PFSK-1 (cell line): ENCODE results near the gene TRAK1.

ENCODE experiments used
- FOXP2 ChIP-seq: optimal IDR thresholded peaks from 2 replicates; pipeline ENCODE3; 2011; ENCODE audit warnings: borderline replicate concordance, control low read depth, inconsistent platforms; ENCODE audit not compliant: insufficient read depth; ENCODE audit errors: extremely low read length, extremely low read depth
- POLR2AphosphoS5 ChIP-seq: IDR thresholded peaks from 2 replicates; pipeline ENCODE4 v1.6.1; 2012; ENCODE audit warnings: low read depth, mild to moderate bottlenecking, control low read depth, low read length, moderate library complexity
- REST ChIP-seq, 2 experiments: IDR thresholded peaks; 2 replicates each; pipeline versions ENCODE4 v1.6.1 to v1.8.0; 2011 to 2012; ENCODE audit warnings: low read depth in 2 of 2, low read length in 2 of 2, control low read depth in 1 of 2, inconsistent platforms in 1 of 2, mild to moderate bottlenecking in 1 of 2, moderate library complexity in 1 of 2; ENCODE audit not compliant: insufficient read depth in 1 of 2
- SIN3A ChIP-seq: IDR thresholded peaks from 2 replicates; pipeline ENCODE4 v1.6.1; 2012; ENCODE audit warnings: mild to moderate bottlenecking, low read length, moderate library complexity, borderline replicate concordance; ENCODE audit not compliant: insufficient read depth
- TAF1 ChIP-seq: IDR thresholded peaks from 2 replicates; pipeline ENCODE4 v1.6.1; 2012; ENCODE audit warnings: low read length, control low read depth, borderline replicate concordance; ENCODE audit not compliant: insufficient read depth

The TRAK1 gene

GRCh38 chr3:42175386-42176240 lies 84.5 kb downstream of the TRAK1 start:
- TF ChIP-seq SIN3A (no peak), TAF1 (no peak), POLR2AphosphoS5 (no peak), FOXP2 (no peak), REST (IDR thresholded peaks at IDR 0.05; ENCODE audit: insufficient read depth in 1 of 2, low read depth in 2 of 2, low read length in 2 of 2) (no peak)

- TF ChIP-seq FOXP2 (no peak), SIN3A (no peak)
Observed at GRCh38 chr3:42176242-42177034, 85.3 kb downstream of the TRAK1 start.

GRCh38 chr3:42177068-42177800 lies 86.1 kb downstream of the TRAK1 start:
- TF ChIP-seq TAF1 (no peak), POLR2AphosphoS5 (no peak), SIN3A (no peak), REST (IDR thresholded peaks at IDR 0.05; ENCODE audit: insufficient read depth in 1 of 2, low read depth in 2 of 2, low read length in 2 of 2) (no peak), FOXP2 (no peak)

- TF ChIP-seq REST (IDR thresholded peaks at IDR 0.05; ENCODE audit: insufficient read depth in 1 of 2, low read depth in 2 of 2, low read length in 2 of 2) (no peak), POLR2AphosphoS5 (no peak), FOXP2 (no peak), TAF1 (no peak), SIN3A (no peak)
Observed at GRCh38 chr3:42177801-42178150, 86.6 kb downstream of the TRAK1 start.

GRCh38 chr3:42179110-42179725 lies 88.1 kb downstream of the TRAK1 start:
- TF ChIP-seq REST (IDR thresholded peaks at IDR 0.05; ENCODE audit: insufficient read depth in 1 of 2, low read depth in 2 of 2, low read length in 2 of 2) (no peak), POLR2AphosphoS5 (no peak), SIN3A (no peak), TAF1 (no peak), FOXP2 (no peak)
